GM19193 (cell line): ENCODE measurements around the gene ANXA4.

Source experiments
- POLR2A ChIP-seq: IDR thresholded peaks from 4 replicates; pipeline ENCODE4 v1.6.1; 2011; ENCODE audit not compliant: insufficient read depth, insufficient read length; ENCODE audit errors: extremely low read depth

ANXA4 gene

DNA sequence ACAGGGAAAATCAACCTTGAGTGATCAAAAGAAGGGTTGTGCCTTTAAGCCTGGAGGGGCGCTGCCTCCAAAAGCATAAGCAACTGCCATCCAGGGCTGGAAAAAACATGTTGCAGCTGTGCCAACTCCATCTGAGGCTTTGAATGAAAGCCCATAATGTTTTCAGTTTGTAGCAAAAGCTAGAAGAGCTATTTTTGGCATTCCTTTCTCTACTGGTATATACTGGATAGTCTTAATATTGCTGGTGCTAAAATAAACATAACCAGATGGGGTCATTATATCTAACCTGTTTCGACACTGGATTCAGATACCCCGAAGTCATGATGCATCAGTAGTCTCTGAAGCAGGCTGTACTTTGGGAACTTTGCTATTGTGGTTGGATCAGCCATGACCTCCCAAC lies 25.1 kb downstream of the ANXA4 start:
- TF ChIP-seq POLR2A, result no peak

DNA sequence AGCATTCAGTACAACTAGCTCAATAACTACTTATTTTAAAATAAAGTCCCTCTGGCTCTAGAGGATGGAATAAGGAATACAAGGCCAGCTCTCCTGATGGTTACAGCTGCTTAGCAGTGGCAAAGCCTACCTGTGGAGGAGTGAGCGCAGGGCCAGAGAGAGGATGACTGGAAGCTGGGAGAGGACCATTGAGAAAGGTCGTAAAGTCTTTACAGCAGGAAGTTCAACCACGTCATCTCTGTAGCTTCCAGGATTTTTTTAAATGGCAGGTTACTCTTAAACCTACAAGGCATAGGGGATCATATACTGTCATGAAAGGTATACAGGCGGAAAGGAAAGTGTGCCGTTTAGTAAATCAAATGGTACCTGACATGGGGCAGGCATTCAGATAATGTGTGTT lies 26.3 kb downstream of the ANXA4 start:
- no peak for TF ChIP-seq POLR2A

DNA sequence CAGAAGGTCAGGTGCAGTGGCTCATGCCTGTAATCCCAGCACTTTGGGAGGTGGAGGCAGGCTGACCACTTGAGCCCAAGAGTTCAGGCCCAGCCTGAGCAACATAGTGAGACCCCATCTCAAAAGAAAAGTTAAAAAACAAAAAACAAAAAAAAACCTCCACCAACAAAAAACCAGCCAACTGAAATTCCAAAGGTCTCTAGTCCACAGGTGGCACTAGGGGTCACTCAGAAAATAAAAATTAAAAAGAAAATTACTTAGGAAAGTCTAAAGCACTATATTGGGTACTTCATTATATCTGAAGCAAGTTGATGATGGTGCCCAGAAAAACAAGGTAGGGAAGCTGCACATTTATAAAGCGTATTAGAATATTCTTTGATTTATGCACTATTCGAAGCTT lies 26.9 kb downstream of the ANXA4 start:
- TF ChIP-seq POLR2A, result no peak

DNA sequence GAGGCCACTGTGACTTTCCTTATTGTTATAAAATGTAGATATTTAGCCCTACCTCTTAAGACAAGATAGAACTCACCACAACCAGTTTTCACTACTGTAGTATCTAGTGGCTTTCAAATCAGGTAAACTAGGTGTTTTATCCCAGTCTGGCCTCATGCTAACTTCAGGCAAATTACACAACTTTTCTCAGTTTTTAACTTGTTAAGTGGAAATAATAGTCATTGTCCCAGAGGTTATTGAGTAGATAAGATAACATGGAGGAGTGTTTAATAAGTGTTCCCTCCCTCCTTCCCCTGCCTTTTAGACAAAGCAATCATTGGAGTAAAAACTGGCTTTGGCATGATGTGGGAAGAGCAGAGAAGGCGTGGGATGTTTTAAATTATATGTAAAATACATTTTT lies 27.3 kb downstream of the ANXA4 start:
- no peak for TF ChIP-seq POLR2A

DNA sequence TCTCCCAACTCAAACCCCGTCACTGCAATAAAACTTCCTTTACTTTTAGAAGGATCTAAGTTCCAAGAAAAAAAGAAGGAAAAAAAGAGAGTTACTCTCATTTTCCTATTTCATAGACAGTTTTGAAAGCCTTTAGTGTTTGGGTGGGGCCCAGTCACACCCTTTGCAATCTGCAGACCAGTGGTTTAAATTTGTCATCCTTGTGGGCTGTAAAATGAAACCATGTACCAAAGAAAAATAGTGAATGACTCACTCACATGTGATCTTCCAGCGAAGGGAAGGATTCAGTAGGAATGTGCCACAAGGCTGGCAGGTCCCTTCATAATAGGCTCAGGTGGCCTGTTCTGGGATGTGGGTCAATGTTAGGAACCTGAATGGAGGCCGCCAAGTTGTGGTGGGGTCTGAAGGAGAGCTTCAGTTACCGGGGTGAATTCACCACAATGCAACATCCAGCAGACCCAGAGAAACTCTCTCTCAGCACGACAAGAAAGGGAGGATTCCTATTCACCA lies 28.3 kb downstream of the ANXA4 start:
- no peak for TF ChIP-seq POLR2A

DNA sequence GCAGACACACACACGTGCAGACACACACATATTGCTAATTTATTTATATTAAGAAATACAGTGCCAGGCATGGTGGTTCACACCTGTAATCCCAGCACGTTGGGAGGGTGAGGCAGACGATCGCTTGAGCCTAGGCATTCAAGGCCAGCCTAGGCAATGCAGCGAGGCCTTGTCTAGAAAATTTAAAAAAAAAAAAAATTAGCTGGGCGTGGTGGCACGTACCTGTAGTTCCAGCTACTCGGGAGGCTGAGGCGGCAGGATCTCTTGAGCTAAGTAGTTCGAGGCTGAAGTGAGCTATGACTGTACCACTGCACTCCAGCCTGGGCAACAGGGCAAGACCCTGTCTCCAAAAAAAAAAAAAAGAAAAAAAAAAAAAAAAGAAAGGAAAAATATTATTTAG lies 28.8 kb downstream of the ANXA4 start:
- no peak for TF ChIP-seq POLR2A

DNA sequence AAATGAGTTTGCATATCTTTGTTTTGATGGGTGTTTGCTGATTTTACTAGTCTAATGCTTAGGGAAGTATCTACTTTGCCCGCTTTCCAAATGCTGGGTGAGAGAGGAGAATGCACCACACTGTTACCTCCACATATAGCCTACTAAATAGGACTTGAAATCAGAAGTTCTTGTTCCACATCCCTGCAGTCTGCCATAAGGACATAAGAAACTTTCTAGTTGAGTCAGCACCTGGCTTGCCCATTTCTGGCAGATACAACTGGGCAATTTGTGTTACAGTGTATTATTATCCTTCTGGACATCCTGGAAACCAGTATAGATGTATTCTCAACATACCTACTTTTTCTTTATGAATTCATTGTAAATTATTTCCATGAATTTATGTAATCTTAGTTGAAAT lies 29.5 kb downstream of the ANXA4 start:
- no peak for TF ChIP-seq POLR2A

DNA sequence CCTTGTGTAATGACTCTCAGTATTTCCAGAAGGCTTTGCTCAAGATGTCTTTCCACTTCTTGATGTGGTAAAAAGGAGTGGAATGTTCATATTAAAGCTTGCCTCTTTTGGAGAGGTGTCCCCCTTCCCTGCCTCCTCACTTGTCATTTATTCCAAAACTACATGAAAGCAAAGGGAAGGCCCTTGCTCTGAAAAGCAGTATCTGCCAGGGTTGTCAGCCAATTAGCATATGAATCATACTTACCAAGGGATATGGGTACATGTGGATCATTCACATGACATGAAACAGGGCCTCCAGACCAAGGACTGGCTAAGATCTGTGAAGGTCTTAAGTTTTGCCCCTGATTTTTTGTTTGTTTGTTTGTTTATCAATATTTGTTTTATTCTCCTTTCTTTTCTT lies 31.3 kb downstream of the ANXA4 start:
- no peak for TF ChIP-seq POLR2A

DNA sequence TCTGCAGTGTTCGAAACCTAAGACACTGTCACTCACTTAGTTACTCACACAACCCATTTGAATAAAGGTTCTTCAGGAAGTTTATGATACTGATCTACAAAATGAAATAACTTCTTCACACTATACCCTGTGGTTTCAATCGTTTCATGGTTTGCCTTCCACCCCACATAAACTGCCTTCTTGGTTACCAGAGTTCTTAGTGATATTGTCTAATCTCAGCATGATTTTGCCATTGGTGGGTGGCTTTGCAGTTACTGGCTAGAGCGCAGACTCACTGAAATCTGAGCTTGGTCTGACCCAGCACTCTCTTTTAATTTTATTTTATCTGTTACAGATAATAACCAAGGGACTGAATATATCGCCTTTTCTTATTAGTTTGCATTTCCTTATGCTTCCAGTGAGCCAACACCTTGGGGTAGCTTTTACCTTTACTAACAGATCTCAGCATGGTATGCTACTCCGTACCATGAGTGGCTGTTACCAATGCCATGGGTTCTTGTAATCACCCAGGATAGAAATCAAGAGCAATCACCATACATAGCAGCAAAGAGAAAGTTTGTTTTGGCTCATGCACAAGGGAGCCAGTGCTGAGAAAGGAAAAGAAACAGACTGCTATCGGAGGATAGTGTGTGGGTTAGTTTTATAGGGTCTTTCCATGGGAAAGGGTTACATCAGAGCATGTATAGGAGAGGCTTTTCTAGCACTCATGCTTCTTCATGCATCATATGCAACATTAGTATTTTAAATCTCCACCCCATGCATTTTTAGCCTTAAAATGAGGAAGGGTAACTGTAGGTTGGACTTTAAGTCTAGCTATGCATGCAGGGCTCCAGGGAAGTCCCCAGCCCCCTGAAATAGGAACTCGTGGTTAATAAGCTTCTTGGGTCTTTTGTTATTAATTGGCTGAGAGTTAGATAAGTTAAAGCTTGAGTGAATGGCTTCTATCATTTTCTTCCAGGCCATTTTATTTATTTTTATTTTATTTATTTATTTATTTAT lies 33.3 kb downstream of the ANXA4 start:
- no peak for TF ChIP-seq POLR2A

DNA sequence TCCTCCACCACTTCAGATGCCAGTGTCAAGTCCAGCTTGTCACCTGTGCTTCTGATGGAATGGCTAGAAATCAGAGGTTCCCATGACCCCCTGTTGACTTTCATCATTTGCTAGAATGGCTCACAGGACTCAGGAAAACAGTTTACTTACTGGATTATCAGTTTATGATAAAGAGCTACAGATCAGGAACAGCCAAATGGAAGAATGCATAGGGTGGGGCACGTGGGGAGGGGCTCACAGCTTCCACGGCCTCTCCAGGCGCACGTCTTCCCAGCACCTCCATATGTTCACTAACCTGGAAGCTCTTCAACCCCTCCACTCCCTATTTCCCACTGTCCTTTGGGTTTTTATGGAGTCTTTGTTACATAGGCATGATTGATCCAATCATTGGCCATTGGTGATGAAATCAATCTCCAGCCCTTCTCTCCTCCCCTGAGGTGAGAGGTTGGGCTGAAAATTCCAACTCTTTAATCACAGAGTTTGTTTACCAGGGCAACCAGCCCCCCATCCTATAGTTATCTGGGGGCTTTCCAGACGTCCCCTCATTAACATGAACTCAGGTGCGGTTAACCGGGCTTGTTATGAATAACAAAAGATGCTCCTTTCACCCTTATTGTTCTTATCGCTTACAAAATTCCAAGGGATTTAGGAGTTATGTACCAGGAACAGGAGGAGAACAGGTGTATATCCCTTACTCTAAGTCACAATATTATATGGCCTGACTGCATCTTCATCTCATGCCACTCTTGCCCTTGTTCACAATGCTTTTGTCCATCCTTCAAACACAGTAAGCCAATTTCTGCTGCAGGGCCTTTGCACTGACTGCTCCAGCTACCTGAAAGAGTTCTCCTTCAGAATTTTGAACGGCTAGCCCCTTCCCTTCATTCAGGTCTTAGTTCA lies 35.2 kb downstream of the ANXA4 start:
- no peak for TF ChIP-seq POLR2A

DNA sequence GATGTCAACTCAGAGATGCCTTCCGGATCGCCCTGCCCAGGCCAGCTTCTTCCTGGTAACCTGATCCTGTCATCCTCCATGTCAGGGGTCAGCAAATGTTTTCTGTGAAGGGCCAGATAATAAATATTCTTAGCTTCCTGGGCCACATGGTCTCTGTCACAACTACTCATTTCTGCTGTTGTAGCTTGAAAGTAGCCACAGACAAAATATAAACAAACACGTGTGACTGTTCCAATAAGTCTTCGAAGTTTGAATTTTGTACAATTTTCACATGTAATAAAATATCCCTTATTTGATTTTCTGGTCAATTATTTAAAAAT lies 35.8 kb downstream of the ANXA4 start:
- no peak for TF ChIP-seq POLR2A

DNA sequence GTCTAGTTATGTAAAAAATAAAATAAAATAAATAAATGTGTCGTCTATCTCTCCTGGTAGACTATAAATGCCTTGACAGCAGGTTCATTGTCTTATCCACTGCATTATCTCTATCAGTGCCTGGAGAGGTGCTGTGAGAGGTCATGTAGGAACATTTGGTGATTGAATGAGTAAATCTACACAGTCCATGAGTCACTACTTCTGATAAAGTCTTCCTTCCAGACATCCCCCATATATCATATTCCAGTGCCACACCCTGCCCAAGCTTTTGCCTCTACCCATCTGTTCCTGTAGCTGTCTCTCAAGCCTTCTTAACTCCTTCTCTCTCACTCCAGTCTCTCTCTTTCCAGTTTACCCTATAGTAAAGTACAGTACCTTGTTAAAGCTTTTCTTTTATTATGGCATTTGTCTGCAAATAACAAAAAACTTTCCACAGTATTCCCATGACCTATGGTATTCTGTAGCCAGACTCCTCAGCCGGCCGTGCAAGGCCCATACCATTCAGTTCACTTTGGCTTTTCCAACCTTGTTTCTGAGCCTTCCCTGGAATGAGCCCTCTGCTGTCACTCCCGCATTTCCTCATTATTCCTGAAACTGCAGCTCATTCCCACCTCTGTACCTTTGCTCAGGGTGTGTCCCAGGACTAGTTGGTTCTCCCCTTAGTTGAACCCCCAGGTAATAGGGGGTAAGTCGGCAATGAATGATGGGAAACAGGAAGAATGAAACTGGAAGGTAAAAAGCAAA lies 37.5 kb downstream of the ANXA4 start:
- no peak for TF ChIP-seq POLR2A

DNA sequence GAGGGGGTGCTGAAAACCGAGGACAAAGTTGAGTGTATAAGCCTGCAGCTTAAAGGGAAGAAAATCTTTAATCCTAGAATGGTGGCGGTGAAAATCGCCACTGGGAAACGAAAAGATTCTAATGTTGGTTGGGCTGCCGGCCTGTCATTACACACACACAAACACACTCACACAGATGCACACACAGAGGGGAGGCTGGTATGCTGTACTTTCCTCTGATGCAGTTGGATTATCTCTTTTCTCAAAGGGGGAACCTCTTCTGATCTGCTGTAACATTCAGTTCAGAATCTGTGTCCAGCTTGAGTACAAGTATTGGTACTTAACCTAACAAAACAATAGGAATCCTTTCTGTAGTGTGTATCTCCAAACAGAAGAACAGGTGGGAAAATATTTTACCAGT lies 39.0 kb downstream of the ANXA4 start:
- TF ChIP-seq POLR2A, result no peak

DNA sequence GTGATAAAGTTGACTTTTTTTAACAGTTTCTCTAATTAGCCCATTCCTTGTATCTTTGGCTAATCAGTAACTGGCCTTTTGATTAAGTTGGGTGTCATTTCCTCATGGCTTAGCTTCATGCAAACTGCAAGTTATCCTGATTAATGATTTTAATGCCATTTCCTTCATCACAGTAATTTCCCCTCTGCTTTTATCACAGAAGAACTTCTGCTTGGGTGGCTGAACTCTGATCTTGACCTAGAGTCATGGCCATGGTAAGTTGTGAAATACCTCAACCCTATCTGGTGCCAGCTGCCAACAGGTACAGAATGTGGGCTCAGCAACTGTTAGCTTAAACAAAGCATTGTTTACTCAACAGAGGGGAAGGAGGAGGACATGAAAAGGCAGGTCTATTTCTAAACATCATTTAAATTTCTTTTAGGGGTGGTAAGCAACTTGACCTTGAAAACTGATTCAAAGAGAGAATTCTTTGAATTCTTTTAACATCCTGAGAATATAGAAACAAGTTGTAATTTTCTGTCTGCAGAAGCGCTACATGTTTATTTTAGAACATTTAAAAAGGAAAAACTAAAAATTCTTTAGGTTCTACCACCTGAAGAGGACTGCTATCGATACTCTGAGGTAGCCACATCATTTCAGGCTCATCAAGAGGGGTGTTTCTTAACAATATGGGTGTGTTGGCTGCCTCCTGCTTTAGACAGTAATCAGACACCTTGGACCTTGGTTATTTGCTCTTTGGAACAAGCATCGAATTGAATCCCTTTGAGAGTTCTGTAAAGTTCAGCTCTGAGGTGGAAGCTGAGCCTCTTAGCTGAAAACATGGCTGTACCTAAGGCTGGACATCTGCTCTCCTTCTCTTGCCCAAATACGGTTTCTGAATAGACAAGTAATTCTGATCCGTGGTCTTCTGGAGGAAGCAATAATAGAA lies 39.7 kb downstream of the ANXA4 start:
- TF ChIP-seq POLR2A, result no peak

DNA sequence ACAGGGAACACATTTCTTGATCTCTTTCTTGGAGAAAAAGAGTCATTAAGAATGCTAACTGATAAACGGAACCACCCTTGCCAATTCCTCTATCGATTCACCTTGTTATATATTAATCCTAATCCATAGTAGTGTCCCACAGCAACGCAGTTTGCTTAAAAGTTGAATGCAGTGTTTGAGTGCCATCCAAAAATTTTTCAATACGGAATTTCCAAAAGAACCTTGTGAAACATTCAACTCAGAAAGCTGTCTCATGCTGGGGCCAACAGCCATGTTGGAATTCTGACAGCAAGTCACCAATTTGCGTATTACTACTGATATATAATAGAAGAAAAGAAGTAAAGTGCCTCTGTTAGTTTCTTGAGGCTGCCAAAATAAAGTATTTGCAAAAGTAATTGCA lies 42.3 kb downstream of the ANXA4 start:
- no peak for TF ChIP-seq POLR2A

DNA sequence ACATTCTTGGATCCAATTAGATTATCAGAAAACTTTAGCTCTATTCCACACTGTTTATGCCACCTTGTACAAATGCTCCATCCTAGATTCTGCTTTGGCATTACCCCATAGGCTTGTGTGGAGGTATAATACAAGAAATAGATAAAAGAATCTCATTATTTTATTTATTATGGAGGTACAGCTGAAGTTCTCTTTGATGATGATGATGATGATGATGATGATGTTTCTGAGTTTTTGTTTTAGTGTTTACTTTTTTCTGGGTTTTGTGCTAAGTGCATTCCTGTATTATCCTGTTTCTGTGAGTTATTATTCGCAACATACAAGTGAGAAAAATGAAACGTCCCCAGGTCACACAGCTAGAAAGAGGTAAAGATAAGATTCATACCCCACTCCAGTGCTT lies 43.4 kb downstream of the ANXA4 start:
- no peak for TF ChIP-seq POLR2A
